Muscle layer of duodenum (tissue), 2 donors: ENCODE results near the gene GSDMA.
"Not testable (repeated sequence)": the region's sequence is repeated elsewhere in the genome, so short reads cannot be mapped to it uniquely, and the experiment has no call there.

Experiments
- H3K27ac ChIP-seq: one replicate; pipeline ENCODE4 v1.7.0; 2013; ENCODE audit warnings: mild to moderate bottlenecking, low read length
- H3K27me3 ChIP-seq: one replicate; pipeline ENCODE4 v1.7.0; 2013; ENCODE audit warnings: low read depth, mild to moderate bottlenecking, control low read depth, low read length
- H3K36me3 ChIP-seq, 2 donors: one replicate each; pipeline ENCODE4 v1.7.0; 2013; ENCODE audit warnings: low read length in 2 of 2, control low read depth in 1 of 2, mild to moderate bottlenecking in 1 of 2; ENCODE audit not compliant: insufficient read depth in 2 of 2, control insufficient read depth in 1 of 2
- H3K4me1 ChIP-seq, 2 donors: one replicate each; pipeline ENCODE4 v1.7.0; 2013; ENCODE audit warnings: low read length in 2 of 2, mild to moderate bottlenecking in 2 of 2, control low read depth in 1 of 2, moderate library complexity in 1 of 2; ENCODE audit not compliant: insufficient read depth in 2 of 2, control insufficient read depth in 1 of 2
- H3K4me3 ChIP-seq, 2 donors: one replicate each; pipeline ENCODE4 v1.7.0; 2013; ENCODE audit warnings: low read length in 2 of 2, low read depth in 1 of 2, mild to moderate bottlenecking in 1 of 2
- H3K9me3 ChIP-seq, 2 donors: one replicate each; pipeline ENCODE4 v1.7.0; 2013; ENCODE audit warnings: low read length in 2 of 2, control low read depth in 1 of 2, mild to moderate bottlenecking in 1 of 2; ENCODE audit not compliant: control insufficient read depth in 1 of 2
- donor health status: healthy.

GSDMA gene

DNA sequence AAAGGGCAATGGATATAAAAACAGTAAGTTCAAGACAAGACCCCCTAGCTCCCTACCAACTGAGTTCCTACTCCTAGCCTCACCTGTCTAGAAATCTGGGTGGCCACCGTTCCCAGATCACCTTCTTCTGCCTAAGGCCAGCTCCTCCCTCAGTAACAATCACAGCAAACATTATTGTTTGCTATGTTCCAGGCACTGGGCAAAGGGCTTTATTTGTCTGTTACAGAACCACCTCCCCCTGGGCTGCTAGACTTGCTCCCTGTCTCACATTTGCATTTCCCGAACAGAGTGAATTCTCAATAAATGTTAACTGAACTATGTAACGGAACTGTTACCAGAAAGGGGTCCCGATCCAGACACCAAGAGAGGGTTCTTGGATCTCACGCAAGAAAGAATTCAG is 28.5 kb upstream of the GSDMA start:
- H3K4me3 ChIP-seq: no peak overlapping the region
- H3K36me3 ChIP-seq: peaks cover 0 to 7% of the 10 kb centered on the region in 2 donors
- no peaks in the 10 kb centered on the region for H3K27me3 ChIP-seq
- H3K27ac ChIP-seq: no peak overlapping the region
- peaks cover 0 to 3% of the 10 kb centered on the region in 2 donors for H3K4me1 ChIP-seq
- no peaks in the 10 kb centered on the region for H3K9me3 ChIP-seq

DNA sequence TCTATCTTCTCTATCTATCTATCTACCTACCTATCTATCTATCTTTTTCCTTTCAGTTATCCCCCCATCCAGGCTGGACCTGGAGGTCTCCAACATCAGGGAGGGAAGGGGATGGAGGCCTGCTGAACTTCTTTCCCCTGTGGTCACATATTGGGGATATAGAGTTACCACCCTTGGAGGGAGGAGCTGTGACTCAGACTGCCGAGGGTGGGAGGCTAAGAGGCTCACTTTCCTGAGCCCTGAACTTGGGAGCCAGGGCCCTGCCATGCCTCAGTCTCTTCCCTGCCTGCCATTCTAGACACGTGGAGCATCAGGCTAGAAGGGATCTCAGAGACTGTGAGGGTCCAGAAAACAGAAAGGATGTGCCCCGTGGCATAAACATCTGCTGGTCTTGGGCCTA is 26.9 kb upstream of the GSDMA start:
- Histone ChIP-seq H3K36me3 (no peaks in the 10 kb centered on the region), H3K27me3 (no peaks in the 10 kb centered on the region), H3K4me3 (no peak overlapping the region), H3K27ac (no peak overlapping the region), H3K9me3 (no peaks in the 10 kb centered on the region), H3K4me1 (peaks cover 0 to 4% of the 10 kb centered on the region in 2 donors)

DNA sequence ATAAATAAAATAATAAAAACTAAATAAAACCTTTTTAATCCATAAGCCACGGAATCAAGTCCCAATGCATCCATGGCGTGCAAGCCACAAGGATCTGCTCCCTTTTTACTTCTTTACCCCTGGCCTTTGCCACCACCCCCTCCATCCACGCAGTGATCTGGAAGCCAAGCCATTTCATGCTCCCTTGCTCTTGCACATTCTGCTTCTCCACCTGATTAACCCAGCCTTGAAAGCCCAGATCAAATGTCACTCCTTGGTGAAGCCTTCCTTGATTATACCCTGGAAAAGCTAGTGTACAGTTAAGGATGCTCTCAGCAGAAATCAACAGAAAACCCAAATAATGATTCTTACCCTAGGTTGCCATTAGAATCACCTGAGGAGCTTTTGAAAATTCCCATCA is 25.4 kb upstream of the GSDMA start:
- Histone ChIP-seq H3K36me3 (no peaks in the 10 kb centered on the region), H3K4me3 (no peak overlapping the region), H3K27ac (no peak overlapping the region), H3K4me1 (peaks cover 0 to 4% of the 10 kb centered on the region in 2 donors), H3K9me3 (no peaks in the 10 kb centered on the region), H3K27me3 (no peaks in the 10 kb centered on the region)

DNA sequence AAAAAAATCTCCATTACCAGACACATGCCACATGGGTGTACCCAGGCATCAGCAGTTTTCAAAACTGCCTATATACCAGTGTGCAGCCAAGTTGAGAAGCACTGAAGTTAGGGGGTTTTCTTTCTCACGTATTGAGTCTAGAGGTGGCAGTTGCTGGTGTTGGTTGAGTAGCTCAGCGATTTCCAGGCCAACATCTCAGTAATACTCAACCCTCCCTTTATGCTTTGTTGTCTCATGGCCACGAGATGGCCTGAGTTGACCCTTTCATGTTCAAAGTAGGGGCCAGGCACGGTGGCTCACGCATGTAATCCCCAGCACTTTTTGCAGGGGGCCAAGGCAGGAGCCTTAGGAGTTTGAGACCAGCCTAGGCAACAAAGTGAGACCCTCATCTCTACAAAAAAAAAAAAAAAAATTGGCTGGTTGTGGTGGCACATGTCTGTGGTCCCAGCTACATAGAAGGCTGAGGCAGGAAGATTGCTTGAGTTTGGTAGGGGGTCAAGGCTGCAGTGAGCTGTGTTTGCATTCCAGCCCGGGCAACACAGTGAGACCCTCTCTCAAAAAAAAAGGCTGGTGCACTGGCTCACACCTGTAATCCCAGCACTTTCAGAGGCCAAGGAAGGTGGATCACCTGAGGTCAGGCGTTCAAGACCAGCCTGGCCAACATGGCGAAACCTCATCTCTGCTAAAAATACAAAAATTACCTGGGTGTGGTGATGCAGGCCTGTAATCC is 24.5 kb upstream of the GSDMA start:
- no peaks in the 10 kb centered on the region for H3K9me3 ChIP-seq
- peaks cover 0 to 4% of the 10 kb centered on the region in 2 donors for H3K4me1 ChIP-seq

DNA sequence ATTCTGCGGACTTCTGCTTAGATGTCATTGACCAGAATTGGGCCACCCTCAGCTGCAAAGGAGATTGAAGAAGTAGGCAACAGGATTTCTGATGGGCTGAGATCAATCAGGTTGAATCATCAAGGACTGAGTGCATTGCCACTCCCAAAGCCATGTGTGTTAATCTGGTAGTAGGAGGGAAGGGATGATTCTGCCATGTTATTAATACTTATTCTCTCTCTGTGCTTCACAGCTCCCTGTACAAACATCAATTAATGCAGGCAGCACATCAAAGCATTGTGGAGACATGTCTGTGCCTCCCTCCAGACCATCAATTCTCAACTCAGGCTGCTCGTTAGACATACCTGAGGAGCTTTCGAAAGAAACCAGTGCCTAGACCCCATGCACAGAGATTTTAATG is 23.7 kb upstream of the GSDMA start:
- H3K4me3 ChIP-seq: no peak overlapping the region
- peaks cover 0 to 4% of the 10 kb centered on the region in 2 donors for H3K4me1 ChIP-seq
- H3K36me3 ChIP-seq: no peaks in the 10 kb centered on the region
- no peaks in the 10 kb centered on the region for H3K27me3 ChIP-seq
- H3K9me3 ChIP-seq: no peaks in the 10 kb centered on the region
- H3K27ac ChIP-seq: no peak overlapping the region

More for the DNA sequence above, 24.5 kb upstream of the GSDMA start:
- Histone ChIP-seq H3K27ac (no peak overlapping the region), H3K27me3 (no peaks in the 10 kb centered on the region), H3K4me3 (no peak overlapping the region), H3K36me3 (no peaks in the 10 kb centered on the region)

DNA sequence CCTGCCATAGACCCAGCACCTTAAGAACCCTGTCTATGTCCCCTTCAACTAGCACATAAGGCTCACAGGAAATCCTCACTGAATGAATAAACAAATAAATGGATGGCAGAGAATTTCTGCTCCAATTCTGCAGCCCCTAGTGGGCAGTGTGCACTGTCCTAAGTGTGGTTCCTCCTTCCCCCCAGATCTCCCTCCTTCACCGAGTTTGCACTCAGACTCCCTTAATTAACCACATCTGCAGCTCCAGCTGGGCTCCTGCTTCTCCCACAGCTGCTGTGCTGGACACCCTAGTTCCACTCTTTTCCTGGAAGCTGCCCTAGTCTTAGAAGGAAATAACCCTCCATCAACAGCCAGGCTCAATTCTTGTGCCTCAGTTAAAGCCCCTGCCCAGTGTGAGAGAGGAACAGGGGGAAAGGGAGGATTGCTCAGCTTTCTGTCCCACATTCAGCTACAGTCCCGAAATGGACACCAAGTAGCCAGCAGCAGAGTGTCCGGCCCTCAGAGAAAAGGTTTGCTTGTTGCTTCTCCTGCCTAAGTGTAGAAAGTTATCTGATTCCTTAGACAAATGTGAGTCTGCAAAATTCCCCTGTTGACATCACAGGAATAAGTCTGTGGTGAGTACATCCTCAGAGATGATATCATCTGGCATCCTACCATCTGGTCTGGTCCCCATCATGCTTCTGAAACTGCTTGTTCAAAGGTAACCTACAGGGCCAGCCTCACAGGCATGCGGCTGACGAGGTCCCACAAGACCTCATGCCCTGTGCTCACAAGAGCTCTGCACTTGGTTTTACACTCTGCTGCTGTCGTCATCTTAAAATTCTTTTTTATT is 23.0 kb upstream of the GSDMA start:
- Histone ChIP-seq H3K27ac (peak overlapping the region; percentile 17), H3K9me3 (no peaks in the 10 kb centered on the region), H3K4me1 (peaks cover 0 to 4% of the 10 kb centered on the region in 2 donors), H3K36me3 (no peaks in the 10 kb centered on the region), H3K4me3 (no peak overlapping the region), H3K27me3 (no peaks in the 10 kb centered on the region)

DNA sequence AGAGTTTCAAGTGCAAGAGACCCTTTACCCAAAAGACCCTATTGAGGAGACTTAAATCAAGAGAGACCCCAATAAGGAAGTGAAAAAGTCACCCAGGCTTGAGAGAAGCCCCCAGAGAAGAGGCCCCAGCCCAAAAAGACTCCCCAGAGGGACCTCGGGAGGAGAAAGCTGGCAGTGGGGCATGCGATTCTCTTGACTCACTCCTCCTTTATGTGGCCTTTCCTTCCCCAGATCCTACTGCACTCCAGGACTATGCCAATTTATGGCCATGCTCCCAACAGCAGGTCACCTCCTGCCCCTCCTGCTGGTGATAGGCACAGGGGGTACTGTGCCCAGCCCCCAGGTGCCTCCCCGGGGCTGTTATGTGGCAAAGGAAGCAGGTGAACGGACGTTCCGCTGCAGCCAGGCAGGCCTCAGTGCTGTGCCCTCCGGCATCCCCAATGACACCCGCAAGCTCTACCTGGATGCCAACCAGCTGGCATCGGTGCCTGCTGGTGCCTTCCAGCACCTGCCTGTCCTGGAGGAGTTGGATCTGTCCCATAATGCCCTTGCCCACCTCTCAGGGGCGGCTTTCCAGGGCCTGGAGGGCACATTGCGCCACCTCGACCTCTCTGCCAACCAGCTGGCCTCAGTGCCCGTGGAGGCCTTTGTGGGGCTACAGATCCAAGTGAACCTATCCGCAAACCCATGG is 19.0 kb upstream of the GSDMA start:
- Histone ChIP-seq H3K27me3 (no peaks in the 10 kb centered on the region), H3K9me3 (no peaks in the 10 kb centered on the region), H3K27ac (no peak overlapping the region), H3K4me3 (no peak overlapping the region), H3K36me3 (no peaks in the 10 kb centered on the region), H3K4me1 (peaks cover 0 to 4% of the 10 kb centered on the region in 2 donors)

DNA sequence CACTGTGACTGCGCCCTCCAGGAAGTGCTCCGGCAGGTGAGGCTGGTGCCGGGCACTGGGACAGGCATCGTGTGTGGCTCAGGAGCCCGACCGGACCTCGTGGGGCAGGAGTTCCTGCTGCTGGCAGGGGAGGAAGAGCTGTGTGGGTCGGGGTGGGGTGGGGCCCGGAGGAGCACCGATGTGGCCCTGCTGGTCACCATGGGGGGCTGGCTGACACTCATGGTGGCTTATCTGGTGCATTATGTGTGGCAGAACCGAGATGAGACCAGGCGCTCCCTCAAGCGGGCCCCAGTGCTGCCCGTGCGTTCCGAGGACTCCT is 18.5 kb upstream of the GSDMA start:
- no peaks in the 10 kb centered on the region for H3K27me3 ChIP-seq
- no peak overlapping the region for H3K4me3 ChIP-seq
- no peaks in the 10 kb centered on the region for H3K36me3 ChIP-seq
- H3K4me1 ChIP-seq: peaks cover 0 to under 1% of the 10 kb centered on the region in 2 donors
- no peaks in the 10 kb centered on the region for H3K9me3 ChIP-seq
- no peak overlapping the region for H3K27ac ChIP-seq

DNA sequence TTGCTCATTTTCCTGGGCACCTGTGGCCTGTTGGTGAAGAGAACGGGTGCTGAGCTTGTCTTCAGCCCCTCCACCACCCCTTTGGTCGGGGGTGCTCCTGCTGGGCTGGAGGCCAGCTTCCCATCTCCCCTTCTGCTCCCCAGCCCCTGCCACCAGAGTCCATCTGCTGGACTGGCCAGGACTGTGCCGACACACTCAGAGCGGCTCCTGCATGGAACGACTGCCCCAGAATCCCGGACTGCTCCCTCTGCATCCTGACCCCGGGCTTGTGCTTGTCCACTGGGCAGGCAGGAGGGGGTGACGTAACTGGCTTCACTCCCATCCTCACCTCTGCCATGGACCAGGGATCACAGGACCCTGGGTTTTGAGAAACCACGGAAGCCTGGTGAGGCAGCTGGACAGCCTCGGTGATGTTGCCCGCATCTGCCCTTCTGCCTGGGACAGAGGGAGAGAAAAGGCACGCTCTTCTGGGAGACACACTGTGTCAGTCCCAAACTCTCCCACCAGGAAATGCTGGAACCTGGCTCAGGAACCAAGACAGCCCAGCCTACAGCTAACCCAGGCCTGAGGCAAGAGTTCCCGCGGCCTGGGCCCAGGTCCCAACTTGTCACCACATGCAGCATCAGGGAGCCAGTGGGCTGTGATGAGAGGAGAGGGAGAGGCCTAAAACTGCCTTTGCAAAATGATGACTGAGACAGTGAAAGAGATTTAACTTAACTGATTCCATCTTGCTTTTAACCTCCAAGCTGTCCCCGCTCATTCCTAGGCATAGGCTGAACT is 16.1 kb upstream of the GSDMA start:
- Histone ChIP-seq H3K4me1 (no peaks in the 10 kb centered on the region), H3K36me3 (no peaks in the 10 kb centered on the region), H3K27me3 (no peaks in the 10 kb centered on the region), H3K9me3 (no peaks in the 10 kb centered on the region), H3K4me3 (no peak overlapping the region), H3K27ac (no peak overlapping the region)

DNA sequence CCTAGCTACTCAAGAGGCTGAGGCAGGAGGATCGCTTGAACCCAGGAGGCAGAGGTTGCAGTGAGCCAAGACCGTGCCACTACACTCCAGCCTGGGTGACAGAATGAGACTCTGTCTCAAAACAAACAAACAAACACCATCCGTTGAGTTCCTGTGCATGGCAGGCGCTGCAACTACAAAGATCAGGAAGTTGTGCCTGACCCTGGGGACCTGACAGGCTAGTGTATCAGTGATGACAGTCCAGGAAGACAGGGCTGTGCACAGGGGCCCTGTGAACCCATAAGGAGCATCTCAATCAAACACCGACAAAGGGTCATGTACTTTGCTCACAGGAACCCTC is 14.3 kb upstream of the GSDMA start:
- H3K27me3 ChIP-seq, H3K36me3 ChIP-seq, H3K27ac ChIP-seq, H3K4me3 ChIP-seq, H3K4me1 ChIP-seq, H3K9me3 ChIP-seq: not testable (repeated sequence)

DNA sequence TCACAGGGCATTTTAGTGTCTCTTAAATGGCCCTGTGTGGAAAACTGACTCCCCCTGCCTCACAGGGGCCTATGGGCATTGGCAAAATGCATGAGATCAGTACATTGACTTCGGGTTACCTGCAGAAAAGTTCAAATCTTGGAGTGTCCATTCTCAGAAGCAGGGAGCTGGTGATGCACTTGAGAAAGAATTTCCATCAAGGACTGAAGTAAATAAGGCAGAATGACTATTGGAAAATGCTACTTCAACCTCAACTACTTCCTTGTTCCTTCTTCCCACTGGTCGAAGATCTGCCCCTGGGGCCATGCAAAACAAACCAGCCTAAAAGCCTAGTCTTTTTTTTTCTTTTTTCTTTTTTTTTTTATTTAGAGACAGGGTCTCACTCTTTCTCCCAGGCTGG is 13.8 kb upstream of the GSDMA start:
- peaks cover 0 to 8% of the 10 kb centered on the region in 2 donors for H3K4me1 ChIP-seq
- no peaks in the 10 kb centered on the region for H3K27me3 ChIP-seq
- H3K27ac ChIP-seq: no peak overlapping the region
- H3K36me3 ChIP-seq: no peaks in the 10 kb centered on the region
- H3K9me3 ChIP-seq: no peaks in the 10 kb centered on the region
- H3K4me3 ChIP-seq: no peak overlapping the region
